Dermis microvascular lymphatic vessel endothelial cell (primary cell): ENCODE data around the gene RFC2. TPM values are rescaled to one million over a fixed set of nuclear protein-coding genes. Genes with fewer than 3 reads are reported as not detected.

ENCODE experiments used
- DNase-seq, 2 donors: peaks; one replicate each; pipeline versions ENCODE4 v3.0.0 to v3.0.0-alpha.2; 2010; ENCODE audit warnings: low read depth in 2 of 2
- total RNA-seq: library from RNA; depleted of rRNA; stranded (reverse); fragments of >200 nt; gene quantifications from 2 replicates; pipeline ENCODE4 v1.2.1, GENCODE V29; 2014

RFC2 gene
- total RNA-seq, result 21.1 and 22.3 TPM in 2 replicates

DNA sequence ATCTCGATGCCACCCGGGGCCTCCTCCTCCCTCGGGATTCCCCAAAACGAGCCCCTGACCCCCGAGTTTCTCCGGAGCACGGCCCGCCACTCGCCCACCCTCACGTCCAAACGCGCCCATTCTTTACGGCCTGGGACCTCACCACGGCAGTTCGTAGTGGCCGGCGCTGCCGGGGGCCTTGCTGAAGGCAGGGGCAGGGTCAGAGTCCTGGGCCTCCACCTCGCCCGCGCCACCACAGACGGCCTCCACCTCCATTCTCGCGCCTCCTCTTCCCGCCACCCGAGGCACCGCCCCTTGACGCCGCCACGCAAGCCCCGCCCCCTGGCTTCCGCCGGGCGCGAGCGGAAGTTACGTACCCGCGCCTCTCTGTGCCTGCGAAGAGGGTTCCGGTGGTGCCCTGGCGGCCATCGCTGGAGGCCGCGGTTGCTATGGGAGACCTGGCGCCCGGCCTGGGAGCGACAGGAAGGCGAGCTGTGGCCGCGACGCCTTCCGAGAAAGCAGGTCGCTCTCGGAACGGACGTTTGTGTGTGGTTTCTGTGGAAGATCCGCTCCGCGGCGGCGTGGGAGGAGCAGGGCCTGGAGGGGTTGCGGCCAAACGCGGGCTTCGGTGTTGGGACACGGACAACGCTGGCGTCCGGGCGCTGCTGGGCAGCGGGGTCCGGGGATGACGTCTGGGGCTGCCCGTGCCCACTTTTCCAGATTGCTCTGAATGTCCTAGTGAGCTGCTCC lies at the start of gene RFC2:
Gene RFC2 (minus strand): TSS at position 271 of the 729 bp plus-strand sequence. CDS start 16 bp downstream, at position 255.
- peak; percentile 89 to 97 for DNase-seq

DNA sequence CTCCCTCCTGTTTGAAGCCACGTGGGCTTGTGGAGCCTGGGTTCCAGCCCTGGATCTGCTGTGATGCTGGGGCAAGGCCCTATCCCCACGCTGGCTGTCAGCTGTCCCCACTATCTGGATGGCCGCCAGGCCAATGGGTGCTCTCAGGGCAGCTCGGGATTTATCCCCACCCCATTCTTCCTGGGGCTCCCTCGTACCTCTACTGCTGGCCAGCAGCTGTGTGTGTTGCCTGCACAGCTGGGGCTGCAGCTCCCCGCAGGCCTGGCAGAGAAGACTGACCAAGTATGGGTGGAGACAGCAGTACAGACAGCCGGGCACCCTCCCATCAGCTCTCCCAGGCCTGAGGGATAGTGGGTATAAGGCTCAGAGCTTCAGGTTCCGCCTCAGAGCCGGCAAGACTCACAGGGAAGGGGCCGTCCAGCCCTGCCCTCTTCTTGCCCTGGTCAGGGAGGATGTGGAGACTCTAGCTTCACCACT lies 48.6 kb upstream of the RFC2 start:
- no peak for DNase-seq

DNA sequence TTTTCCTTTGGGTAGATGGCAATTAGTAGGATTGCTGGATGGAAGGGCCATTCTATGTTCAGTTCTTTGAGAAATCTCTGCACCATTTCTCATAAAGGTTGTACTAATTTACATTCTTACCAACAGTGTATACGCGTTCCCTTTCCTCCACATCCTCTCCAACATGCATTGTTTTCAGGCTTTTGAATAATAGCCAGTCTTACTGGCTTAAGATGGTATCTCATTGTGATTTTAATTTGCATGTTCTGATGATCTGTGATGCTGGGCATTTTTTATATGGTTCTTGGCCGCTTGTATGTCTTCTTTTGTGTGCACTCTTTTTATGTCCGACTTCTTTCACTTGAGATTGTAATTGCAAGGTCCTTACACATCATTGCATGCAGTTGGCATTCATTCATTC lies 46.7 kb upstream of the RFC2 start:
- no peak for DNase-seq

DNA sequence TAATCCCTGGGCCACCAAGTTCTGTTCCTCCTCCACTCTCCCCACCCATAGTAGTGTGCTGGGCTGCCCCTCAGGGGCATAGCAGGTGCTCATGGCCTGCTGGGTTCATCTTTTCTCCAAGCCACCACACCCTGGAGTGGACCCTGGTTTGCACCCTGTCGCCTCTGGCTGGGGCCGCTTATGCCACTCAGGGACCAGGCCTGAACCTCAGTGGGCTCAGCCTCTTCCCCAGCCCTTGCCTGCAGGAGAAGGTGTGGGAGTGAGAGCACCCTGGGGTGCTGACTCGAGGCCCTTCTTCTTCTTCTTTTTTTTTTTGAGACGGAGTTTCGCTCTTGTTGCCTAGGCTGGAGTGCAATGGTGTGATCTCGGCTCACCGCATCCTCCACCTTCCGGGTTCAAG lies 45.2 kb upstream of the RFC2 start:
- no peak for DNase-seq

DNA sequence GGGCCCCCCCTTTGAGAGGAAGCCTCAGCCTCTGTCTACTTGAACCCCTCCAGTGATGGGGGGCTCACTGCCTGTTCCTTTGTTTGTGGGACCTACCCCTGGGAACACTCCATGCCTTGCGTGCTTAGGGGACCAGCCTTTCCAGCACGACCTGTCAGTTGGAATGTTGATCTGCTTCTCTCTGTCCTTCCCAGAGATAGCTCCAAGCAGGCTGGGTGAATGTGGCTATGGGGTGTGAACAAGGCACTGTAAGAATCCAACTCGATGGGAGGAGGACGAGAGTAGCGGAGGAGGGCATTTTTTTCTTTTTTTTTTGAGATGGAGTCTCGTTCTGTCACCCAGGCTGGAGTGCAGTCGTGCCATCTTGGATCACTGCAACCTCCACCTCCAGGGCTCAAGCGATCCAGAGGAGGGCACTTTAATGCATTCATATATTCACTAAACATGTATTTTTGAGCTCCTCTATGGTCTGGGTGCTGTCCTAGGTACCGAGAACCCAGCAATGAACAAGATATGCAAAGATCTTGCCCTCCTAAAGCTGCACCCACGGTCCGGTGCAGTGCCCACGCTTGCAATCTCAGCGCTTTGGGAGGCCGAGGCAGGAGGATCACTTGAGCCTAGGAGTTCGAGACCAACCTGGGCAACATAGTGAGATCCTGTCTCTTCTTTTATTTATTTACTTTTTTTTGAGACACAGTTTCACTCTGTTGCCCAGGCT lies 43.5 kb upstream of the RFC2 start:
- DNase-seq, result no peak

DNA sequence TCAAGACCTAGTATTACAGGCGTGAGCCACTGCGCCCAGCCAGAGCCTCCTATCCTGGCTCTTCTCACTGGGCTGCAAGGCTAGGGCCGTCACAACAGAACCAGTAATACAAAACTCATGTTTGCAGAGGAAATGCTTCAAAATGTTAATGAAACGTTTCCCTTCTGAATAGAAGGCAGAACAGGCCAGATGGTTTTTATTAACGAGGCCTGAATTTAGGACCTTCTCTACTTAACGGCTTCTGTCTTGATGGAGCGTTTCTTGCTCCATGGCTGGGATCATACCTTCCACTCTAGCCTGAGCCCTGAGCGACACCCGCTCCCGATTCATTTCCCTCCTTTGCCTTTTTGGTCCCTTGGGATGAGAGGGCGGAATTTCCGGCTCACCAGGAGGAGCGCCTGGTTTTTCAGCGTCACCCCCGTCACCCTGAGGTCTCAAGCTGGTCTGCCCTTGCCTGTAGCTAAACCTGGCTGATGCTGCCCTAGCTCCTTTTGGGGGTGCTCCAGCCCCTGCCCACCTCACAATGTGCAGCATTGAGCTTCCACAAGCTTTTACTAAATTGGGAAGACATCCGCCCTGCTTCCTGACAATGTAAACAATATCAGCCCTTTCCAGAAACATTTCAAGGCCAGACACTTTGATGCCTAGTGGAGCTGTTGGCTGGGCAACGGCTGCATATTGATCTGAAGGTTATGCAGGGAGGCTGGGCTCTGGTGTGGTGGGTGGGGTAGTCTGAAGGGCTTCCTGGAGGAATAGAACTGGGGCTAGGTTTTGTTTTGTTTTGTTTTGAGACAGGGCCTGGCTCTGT lies 40.2 kb upstream of the RFC2 start:
- DNase-seq, result no peak

DNA sequence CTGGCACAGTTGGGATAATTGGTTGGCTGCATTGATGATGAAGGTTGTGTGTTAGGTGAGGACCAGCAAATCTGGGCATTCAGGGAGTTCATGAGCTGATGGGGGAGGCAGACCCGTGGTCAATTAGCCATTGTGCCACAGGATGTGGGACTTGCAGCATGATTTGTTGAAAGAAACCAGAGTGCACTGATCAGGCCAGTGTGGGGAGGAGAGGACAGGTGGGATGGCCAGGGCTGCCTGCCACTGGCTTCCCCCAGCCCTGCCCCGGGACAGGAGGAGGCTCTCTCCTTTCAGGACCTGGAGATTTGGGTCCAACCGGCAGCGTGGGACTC lies 39.3 kb upstream of the RFC2 start:
- DNase-seq, result no peak

DNA sequence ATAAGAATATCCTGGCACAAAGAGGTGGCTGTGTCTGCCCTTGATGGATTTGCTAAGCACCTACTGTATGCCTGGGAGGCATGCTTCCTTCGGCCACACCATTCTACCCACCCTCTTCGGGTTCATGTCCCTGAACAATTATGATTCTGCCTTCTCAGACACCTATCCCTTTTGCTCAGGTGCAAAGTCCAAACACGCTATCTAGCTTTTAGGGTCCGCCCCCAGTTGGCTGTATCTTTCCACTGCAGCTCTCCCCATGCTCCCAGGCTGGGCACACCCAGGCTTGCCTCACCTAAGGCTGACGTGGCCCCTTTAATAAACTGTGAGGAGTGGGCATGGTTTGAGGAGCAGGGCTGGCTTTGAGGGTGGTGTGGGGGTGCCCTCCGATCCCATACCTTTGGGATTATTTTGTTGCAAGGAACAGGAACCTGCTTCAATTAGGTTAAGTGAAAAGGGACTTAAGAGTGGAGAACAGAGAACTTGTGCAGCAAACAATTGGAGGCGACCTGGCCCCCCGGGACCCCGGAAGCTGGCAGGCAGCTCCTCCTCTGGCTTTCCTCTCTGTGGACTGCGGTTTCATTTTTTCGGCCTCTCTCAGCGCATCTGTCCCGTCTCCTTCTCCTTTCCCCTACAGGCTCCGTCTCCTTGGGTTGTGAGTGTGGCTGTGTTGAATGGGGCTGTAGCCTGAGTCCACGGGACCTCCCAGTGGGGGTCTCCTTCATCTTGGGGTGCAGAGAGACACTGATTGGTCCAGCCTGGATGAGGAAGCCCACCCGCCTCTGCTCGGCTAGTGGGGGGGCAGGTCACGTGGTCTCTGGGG lies 38.8 kb upstream of the RFC2 start:
- no peak for DNase-seq

DNA sequence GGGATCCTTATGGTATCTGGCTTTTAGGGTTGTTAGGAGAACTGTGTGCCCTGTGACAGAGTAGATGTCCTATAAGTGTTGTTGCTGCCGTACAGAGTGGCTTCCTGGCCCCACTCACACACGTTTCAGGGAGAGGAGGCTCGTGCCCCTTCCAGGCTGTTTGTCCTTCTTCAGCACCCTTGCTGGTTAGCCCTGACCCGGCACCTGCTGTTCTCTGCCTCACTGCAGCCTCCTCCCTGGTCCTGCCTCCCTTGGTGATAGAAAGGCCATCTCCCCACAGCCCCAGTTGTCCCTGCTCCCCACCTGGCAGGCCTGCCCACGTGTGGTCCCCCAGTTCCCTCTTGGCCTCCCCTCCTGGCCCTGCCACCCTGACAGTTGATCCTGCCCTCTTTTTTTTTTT lies 37.3 kb upstream of the RFC2 start:
- DNase-seq, result no peak

DNA sequence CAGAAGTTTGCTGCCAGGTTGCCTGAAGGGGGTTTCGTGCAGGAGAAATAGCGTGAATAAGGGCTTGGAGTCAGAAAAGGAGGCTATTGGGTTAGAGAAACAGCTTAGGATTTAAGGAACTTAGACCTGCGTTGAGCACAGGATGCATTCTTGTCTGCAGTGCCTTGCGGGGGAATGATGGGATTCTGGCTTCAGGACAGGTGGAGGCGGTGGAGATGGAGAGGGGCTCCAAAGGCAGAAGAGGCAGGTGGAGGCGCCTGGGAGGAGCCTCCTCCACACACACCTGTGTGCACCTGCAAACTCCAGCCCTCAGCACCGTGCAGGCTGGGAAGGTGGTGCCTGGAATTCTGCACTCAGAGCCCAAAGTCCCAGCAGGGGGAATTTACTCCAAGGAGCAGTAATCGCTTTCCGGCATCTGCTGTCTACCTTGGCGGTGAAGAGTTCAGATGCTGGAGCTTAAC lies 36.8 kb upstream of the RFC2 start:
- no peak for DNase-seq

DNA sequence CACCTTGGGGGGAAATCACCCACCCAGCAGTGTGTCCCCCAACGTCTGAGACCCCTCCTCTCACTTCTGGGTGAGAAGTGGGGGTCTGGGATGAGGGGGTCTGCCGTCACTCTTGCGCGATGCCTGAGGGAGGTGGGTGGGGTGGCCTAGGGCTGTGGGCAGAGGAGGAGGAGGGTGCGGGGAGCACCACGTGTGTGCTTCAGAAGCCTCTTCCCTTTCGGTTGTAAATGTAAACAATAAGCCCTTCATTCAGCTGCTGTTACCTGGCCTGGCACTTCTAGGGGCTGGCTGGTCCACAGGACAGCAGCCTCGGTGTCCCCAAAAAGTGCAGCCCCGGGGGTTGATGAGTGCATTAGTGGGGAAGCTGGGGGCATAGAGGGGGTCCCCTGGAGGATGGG lies 36.4 kb upstream of the RFC2 start:
- DNase-seq, result no peak

DNA sequence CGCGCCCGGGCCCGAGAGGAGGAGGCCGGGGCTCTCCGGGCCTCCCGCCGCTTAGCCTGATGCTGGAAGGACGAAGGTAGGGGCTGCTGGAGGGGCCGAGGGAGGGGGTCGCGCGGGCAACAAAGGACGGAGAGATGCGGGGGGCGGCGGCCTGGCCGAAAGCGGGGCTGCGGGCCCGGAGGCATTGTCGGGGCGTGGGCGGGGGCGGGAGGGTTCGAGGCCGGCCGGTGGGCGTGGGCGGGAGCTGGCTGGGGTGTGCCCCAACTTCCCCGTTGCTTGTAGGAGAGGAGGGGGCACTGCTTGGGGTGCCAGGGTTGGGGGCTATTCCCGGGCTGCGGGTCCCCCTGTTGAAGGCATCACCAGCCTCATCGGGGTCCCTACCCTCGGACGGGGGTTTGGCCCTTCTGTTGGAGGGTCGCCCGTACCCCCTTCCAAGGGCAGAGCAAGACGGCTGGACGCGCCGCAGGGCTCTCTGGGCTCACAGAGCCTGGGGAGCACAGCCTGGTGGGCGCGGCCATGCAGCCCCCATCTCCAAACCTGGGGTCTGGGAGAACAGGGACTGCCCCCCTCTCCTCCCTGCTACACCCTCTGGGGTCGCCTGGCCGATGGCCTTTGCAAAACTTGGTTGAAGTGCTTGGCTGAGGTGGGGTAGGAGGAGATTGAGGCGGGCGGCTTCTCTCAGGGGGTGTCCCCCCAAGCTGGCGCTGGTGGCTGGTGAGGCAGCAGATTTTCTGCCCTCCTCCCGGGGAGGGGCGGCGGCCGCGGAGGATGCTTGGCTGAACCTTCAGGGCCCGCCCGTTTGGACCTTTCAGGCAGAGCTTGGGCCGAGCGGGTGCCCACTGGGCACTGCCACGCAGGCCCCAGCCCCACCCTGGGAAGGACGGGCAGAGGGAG lies 35.7 kb upstream of the RFC2 start:
- DNase-seq, result peak in 1 of 2 donors; percentile 30

DNA sequence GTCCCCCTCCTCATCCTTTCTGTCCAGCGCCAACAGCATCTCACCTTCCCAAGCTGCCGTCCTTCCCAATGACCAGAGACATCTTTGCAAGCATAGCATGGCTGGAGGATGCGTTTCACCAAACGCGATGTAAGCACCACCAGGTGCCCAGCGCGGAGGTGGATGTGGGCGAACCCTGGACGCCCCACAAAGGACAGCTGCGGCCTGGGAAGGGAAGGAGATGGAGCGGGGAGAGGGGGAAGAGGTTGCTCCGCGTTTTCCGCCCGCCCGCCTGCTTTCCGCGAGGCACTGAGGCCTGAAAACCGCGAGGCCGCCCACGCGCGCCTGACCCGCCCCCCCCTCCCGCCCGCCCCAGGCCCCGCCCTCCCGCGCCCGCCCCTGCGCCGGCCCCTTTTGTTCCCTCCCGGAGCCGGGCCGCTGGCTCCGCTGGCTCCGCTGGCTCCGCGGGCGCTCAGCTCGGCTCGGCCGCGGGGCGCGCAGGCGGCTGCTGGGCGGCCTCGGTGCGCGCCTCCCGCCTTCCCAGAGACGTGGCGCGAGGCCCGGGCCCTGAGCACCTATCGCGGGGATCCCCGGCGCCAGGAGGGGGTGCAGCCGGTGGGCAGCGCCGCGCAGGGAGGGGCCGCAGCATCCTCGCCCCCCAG lies 34.9 kb upstream of the RFC2 start, which contains the start of gene CLIP2:
Gene CLIP2 (plus strand): TSS at position 390 of the 641 bp plus-strand sequence. CDS start 28,140 bp downstream, outside the sequence.
- DNase-seq, result peak in 1 of 2 donors; percentile 79

DNA sequence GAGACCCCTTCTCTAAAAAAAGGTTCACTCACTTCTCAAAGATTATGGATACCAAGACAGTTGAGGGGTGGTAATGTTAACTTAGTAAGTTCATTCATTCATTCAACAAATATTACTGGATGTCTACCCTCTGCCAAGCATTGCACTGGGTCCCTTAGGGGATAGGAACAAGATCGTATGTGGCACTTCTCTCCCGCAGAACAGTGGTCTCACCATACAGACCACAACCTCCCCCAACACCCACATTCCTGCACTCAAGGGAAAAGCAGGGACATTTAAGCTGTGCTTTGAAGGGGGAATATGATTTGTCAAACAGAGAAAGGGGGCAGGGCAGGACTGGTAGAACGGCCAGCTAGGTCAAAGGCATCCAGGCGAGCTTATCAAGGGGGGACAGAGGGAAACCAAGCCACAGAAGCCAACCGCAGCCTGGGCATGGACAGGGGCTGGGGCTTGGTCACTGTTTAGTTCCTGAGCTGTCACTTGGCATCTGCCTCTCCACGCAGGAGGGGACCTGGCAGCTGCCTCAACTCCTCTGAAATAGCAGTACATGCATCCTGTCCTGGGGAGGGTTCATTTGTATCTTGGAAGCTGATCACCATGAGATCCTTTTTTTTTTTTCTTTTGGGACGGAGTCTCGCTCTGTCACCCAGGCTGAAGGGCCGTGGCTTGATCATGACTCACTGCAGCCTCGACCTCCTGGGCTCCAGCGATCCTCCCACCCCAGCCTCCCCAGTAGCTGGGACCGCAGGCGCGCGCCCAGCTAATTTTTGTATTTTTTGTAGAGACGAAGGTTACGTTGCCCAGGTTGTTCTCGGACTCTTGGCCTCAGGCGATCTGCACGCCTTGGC lies 34.1 kb upstream of the RFC2 start:
- no peak for DNase-seq

DNA sequence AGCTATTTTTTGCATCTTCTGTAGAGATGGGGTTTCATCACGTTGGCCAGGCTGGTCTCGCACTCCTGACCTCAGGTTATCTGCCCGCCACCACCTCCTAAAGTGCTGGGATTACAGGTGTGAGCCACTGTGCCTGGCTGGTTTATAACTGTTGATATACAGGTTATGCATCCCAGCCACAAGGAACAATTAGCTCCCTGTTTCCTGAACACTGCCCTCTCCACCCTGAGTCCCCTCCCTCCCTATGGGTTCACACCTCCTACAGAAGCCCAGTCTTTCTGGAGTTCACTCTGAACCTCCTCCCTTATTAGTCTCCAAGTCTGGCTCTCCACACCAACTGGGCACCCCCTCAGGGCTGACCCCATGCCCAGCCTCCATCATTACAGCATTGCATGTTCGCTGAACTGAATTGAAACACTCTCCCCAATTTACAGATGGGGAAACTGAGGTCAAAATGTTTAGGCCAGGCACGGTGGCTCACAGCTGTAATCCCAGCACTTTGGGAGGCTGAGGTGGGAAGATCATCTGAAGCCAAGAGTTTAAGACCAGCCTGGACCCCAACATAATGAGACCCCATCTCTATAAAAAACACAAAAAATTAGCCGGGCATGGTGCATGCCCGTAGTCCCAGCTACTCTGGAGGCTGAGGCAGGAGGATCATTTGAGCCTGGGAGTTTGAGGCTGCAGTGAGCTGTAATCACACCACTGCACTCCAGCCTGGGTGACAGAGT lies 33.3 kb upstream of the RFC2 start:
- DNase-seq, result no peak

DNA sequence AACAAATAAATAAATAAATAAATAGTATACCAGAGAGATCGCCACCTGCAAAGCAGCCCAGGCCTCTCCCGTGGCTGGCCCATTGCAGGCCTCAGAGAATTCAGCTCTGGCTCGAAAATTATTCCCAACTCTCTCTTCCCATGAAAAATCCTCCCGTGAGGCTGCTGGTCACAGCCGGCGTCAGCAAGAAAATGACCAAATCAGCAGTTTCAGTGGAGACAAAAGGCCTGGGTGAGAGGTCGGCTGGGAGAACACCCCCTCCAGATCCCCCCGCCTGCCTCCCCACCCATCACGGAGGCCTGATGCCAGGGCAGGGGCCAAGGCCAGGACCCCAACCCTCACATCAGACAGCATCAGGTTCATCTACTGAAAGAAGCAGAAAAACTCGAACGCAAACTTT lies 31.9 kb upstream of the RFC2 start:
- DNase-seq, result no peak

DNA sequence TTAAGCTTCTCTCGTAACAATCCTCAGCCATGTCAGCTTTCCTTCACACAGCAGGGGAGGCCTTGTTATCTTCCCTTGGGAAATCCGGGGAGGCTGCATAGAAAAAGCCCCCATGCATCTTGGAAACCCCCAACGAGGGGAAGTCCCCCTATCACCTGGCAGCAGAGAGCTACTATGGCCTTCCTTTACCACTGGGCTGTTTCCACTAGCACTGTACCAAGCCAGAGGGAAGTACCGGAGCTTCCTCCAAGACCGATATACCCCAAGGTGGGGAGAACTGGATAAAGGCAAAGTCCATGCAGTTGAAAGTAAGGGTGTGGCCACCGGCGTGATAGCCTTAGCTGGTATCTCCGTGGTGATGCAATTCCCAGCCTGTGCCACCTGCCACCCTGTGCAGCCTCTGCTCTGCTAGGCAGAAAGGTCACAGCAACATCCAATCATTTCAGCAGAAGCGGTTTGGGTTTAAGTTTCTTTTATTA lies 30.6 kb upstream of the RFC2 start:
- DNase-seq, result no peak
